ENCODE measurements around the gene OR10A6.

DNA sequence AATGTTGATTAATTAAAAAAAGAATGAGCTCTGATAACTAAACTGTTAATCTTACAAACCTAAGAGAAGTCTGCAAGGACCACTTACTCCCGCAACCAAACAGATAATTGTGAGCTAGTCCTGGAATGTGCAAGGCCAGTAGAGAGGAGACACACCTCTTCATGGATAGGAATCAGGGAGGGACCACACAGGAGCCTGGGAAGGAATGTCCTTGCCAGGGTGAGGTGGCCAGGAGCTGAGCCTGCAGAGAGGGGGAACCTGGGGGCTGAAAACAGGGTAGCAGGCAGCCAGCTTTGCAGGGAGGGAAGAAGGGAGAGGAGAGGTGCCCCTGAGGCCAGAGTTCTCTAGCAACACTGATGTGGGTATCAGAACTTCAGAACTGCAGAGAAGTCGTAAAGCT is 43.6 kb upstream of the OR10A6 start:
- TF ChIP-seq, protein P1, sequence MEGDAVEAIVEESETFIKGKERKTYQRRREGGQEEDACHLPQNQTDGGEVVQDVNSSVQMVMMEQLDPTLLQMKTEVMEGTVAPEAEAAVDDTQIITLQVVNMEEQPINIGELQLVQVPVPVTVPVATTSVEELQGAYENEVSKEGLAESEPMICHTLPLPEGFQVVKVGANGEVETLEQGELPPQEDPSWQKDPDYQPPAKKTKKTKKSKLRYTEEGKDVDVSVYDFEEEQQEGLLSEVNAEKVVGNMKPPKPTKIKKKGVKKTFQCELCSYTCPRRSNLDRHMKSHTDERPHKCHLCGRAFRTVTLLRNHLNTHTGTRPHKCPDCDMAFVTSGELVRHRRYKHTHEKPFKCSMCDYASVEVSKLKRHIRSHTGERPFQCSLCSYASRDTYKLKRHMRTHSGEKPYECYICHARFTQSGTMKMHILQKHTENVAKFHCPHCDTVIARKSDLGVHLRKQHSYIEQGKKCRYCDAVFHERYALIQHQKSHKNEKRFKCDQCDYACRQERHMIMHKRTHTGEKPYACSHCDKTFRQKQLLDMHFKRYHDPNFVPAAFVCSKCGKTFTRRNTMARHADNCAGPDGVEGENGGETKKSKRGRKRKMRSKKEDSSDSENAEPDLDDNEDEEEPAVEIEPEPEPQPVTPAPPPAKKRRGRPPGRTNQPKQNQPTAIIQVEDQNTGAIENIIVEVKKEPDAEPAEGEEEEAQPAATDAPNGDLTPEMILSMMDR (IDR thresholded peaks at IDR 0.05; ENCODE audit: borderline replicate concordance, extremely low read depth, low read length, poor library complexity, severe bottlenecking), result no peak
- TF ChIP-seq EZH2 (IDR thresholded peaks at IDR 0.05; ENCODE audit: borderline replicate concordance, low read depth, low read length, severe bottlenecking), result no peak

Measured in DND-41 (cell line).